ENCODE data around the gene DISC1.

Gene DISC1

GRCh38 chr1:232012773-232013386 lies 386.3 kb downstream of the DISC1 start:
- DNase-seq (ENCODE audit: low spot score), result no peak

GRCh38 chr1:232014941-232015340 lies 388.4 kb downstream of the DISC1 start:
- DNase-seq (ENCODE audit: low spot score), result no peak

GRCh38 chr1:232016616-232017015 lies 390.0 kb downstream of the DISC1 start:
- no peak for DNase-seq (ENCODE audit: low spot score)

GRCh38 chr1:232017057-232017456 lies 390.5 kb downstream of the DISC1 start:
- DNase-seq (ENCODE audit: low spot score), result no peak

- no peak for DNase-seq (ENCODE audit: low spot score)
These were observed 391.2 kb downstream of the DISC1 start for GRCh38 chr1:232017759-232018158.

- DNase-seq (ENCODE audit: low spot score), result no peak
These were observed 391.8 kb downstream of the DISC1 start for GRCh38 chr1:232018231-232019025.

GRCh38 chr1:232019026-232019340 lies 392.4 kb downstream of the DISC1 start:
- no peak for DNase-seq (ENCODE audit: low spot score)

- DNase-seq (ENCODE audit: low spot score), result no peak
These were observed 393.8 kb downstream of the DISC1 start for GRCh38 chr1:232020352-232020751.

- no peak for DNase-seq (ENCODE audit: low spot score)
These were observed 402.7 kb downstream of the DISC1 start for GRCh38 chr1:232029315-232029714.

- DNase-seq (ENCODE audit: low spot score), result no peak
These were observed 404.6 kb downstream of the DISC1 start for GRCh38 chr1:232031156-232031555.

GRCh38 chr1:232033285-232033684 lies 406.7 kb downstream of the DISC1 start:
- no peak for DNase-seq (ENCODE audit: low spot score)

- DNase-seq (ENCODE audit: low spot score), result no peak
These were observed 408.0 kb downstream of the DISC1 start for GRCh38 chr1:232034556-232034955.

GRCh38 chr1:232036181-232036933 lies 409.8 kb downstream of the DISC1 start:
- no peak for DNase-seq (ENCODE audit: low spot score)

GRCh38 chr1:232037774-232038388 lies 411.3 kb downstream of the DISC1 start:
- no peak for DNase-seq (ENCODE audit: low spot score)

- no peak for DNase-seq (ENCODE audit: low spot score)
These were observed 412.4 kb downstream of the DISC1 start for GRCh38 chr1:232038706-232039677.

GRCh38 chr1:232040260-232040659 lies 413.7 kb downstream of the DISC1 start:
- no peak for DNase-seq (ENCODE audit: low spot score)

GRCh38 chr1:232044728-232045127 lies 418.1 kb downstream of the DISC1 start:
- no peak for DNase-seq (ENCODE audit: low spot score)

GRCh38 chr1:232045139-232045994 lies 418.8 kb downstream of the DISC1 start:
- DNase-seq (ENCODE audit: low spot score), result no peak

GRCh38 chr1:232046451-232047306 lies 420.1 kb downstream of the DISC1 start:
- DNase-seq (ENCODE audit: low spot score), result no peak

GRCh38 chr1:232047473-232047872 lies 420.9 kb downstream of the DISC1 start:
- no peak for DNase-seq (ENCODE audit: low spot score)
